GM12891 (cell line): ENCODE results near the gene PSMB9.

Experiments used
- POLR2A ChIP-seq: IDR thresholded peaks from 2 replicates; pipeline ENCODE4 v1.6.1; 2011; ENCODE audit warnings: low read depth, low read length, control low read depth
- POLR2AphosphoS5 ChIP-seq: IDR thresholded peaks from 2 replicates; pipeline ENCODE4 v1.6.1; 2011; ENCODE audit warnings: low read depth, low read length, control low read depth
- TAF1 ChIP-seq: IDR thresholded peaks from 2 replicates; pipeline ENCODE4 v1.6.1; 2011; ENCODE audit warnings: low read depth, low read length, control low read depth

DNA sequence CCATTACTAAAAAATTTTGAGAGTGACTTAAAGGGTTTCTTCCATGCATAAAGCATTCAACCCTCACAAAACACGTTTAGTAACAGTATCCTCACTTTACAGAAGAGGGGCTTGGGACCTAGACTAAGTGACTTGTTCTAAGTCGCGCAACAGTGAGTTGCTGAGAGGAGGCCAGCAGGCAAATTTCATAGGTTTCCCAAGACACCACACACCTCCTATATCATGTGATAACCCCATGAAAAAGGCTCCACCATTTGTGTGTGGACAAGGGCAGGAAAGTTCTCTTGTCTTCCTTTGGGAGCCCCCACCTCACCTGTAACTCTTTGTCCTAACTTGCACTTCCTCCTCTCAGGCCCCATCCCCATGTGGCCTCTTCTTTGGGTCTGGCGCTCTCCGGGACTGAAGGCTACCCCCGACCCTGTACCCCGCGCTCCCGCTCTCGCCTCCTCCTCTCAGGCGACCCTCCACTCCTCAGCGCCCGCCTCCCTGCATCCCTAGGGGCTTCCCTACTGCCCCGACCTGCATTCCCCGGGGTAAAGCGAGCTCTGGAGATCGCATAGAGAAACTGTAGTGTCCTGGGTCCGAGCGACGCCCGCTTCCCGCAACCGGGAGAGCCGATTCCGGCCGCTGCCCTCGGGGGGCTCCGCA lies 10.5 kb upstream of the PSMB9 start:
- no peak for TF ChIP-seq TAF1
- TF ChIP-seq POLR2A, result no peak
- TF ChIP-seq POLR2AphosphoS5, result no peak
